Muscle layer of duodenum (tissue), 2 donors: ENCODE data around the gene KCNMA1.
A peak's percentile ranks its signal among the peaks of the same experiment; 100 is the strongest.

ENCODE experiments used
- H3K27ac ChIP-seq: one replicate; pipeline ENCODE4 v1.7.0; 2013; ENCODE audit warnings: mild to moderate bottlenecking, low read length
- H3K27me3 ChIP-seq: one replicate; pipeline ENCODE4 v1.7.0; 2013; ENCODE audit warnings: low read depth, mild to moderate bottlenecking, control low read depth, low read length
- H3K36me3 ChIP-seq, 2 donors: one replicate each; pipeline ENCODE4 v1.7.0; 2013; ENCODE audit warnings: low read length in 2 of 2, control low read depth in 1 of 2, mild to moderate bottlenecking in 1 of 2; ENCODE audit not compliant: insufficient read depth in 2 of 2, control insufficient read depth in 1 of 2
- H3K4me1 ChIP-seq, 2 donors: one replicate each; pipeline ENCODE4 v1.7.0; 2013; ENCODE audit warnings: low read length in 2 of 2, mild to moderate bottlenecking in 2 of 2, control low read depth in 1 of 2, moderate library complexity in 1 of 2; ENCODE audit not compliant: insufficient read depth in 2 of 2, control insufficient read depth in 1 of 2
- H3K4me3 ChIP-seq, 2 donors: one replicate each; pipeline ENCODE4 v1.7.0; 2013; ENCODE audit warnings: low read length in 2 of 2, low read depth in 1 of 2, mild to moderate bottlenecking in 1 of 2
- H3K9me3 ChIP-seq, 2 donors: one replicate each; pipeline ENCODE4 v1.7.0; 2013; ENCODE audit warnings: low read length in 2 of 2, control low read depth in 1 of 2, mild to moderate bottlenecking in 1 of 2; ENCODE audit not compliant: control insufficient read depth in 1 of 2
- donor health status: healthy.

KCNMA1 gene

GRCh38 chr10:77629775-77630506, 7.7 kb downstream of the KCNMA1 start:
- Histone ChIP-seq H3K27me3 (no peaks in the 10 kb centered on the region), H3K36me3 (no peaks in the 10 kb centered on the region), H3K4me3 (peak overlapping the region in 1 of 2 donors; percentile 4), H3K27ac (no peak overlapping the region), H3K4me1 (peaks cover 0 to 26% of the 10 kb centered on the region in 2 donors), H3K9me3 (no peaks in the 10 kb centered on the region)

- peaks cover 0 to 26% of the 10 kb centered on the region in 2 donors for H3K4me1 ChIP-seq
- H3K9me3 ChIP-seq = no peaks in the 10 kb centered on the region
- H3K27ac ChIP-seq = no peak overlapping the region
- no peaks in the 10 kb centered on the region for H3K36me3 ChIP-seq
- no peak overlapping the region for H3K4me3 ChIP-seq
- H3K27me3 ChIP-seq = no peaks in the 10 kb centered on the region
These were observed 8.5 kb downstream of the KCNMA1 start for GRCh38 chr10:77628906-77629730.

GRCh38 chr10:77626266-77626935, 11.2 kb downstream of the KCNMA1 start:
- no peak overlapping the region for H3K27ac ChIP-seq
- no peaks in the 10 kb centered on the region for H3K27me3 ChIP-seq
- no peaks in the 10 kb centered on the region for H3K9me3 ChIP-seq
- no peaks in the 10 kb centered on the region for H3K36me3 ChIP-seq
- H3K4me3 ChIP-seq = no peak overlapping the region
- peaks cover 0 to 26% of the 10 kb centered on the region in 2 donors for H3K4me1 ChIP-seq

- Histone ChIP-seq H3K4me3 (no peak overlapping the region), H3K27me3 (no peaks in the 10 kb centered on the region), H3K36me3 (no peaks in the 10 kb centered on the region), H3K4me1 (peaks cover 0 to 17% of the 10 kb centered on the region in 2 donors), H3K9me3 (no peaks in the 10 kb centered on the region), H3K27ac (no peak overlapping the region)
These were observed 12.2 kb downstream of the KCNMA1 start for GRCh38 chr10:77625379-77625778.

- no peaks in the 10 kb centered on the region for H3K9me3 ChIP-seq
- H3K27ac ChIP-seq = no peak overlapping the region
- no peaks in the 10 kb centered on the region for H3K36me3 ChIP-seq
- no peak overlapping the region for H3K4me3 ChIP-seq
- H3K27me3 ChIP-seq = no peaks in the 10 kb centered on the region
- H3K4me1 ChIP-seq = peaks cover 0 to 6% of the 10 kb centered on the region in 2 donors
These were observed 14.7 kb downstream of the KCNMA1 start for GRCh38 chr10:77622889-77623291.

GRCh38 chr10:77620731-77621130, 16.9 kb downstream of the KCNMA1 start:
- no peak overlapping the region for H3K4me3 ChIP-seq
- H3K36me3 ChIP-seq = no peaks in the 10 kb centered on the region
- peaks cover 0 to 4% of the 10 kb centered on the region in 2 donors for H3K4me1 ChIP-seq
- no peak overlapping the region for H3K27ac ChIP-seq
- H3K27me3 ChIP-seq = no peaks in the 10 kb centered on the region
- no peaks in the 10 kb centered on the region for H3K9me3 ChIP-seq

- Histone ChIP-seq H3K36me3 (no peaks in the 10 kb centered on the region), H3K4me3 (no peak overlapping the region), H3K9me3 (no peaks in the 10 kb centered on the region), H3K27ac (no peak overlapping the region), H3K4me1 (no peaks in the 10 kb centered on the region), H3K27me3 (no peaks in the 10 kb centered on the region)
These were observed 17.5 kb downstream of the KCNMA1 start for GRCh38 chr10:77619964-77620703.

- Histone ChIP-seq H3K27ac (no peak overlapping the region), H3K4me1 (peaks cover 0 to 12% of the 10 kb centered on the region in 2 donors), H3K9me3 (no peaks in the 10 kb centered on the region), H3K27me3 (no peaks in the 10 kb centered on the region), H3K36me3 (no peaks in the 10 kb centered on the region), H3K4me3 (no peak overlapping the region)
These were observed 19.5 kb downstream of the KCNMA1 start for GRCh38 chr10:77618117-77618516.

- Histone ChIP-seq H3K27ac (no peak overlapping the region), H3K9me3 (no peaks in the 10 kb centered on the region), H3K4me3 (no peak overlapping the region), H3K27me3 (no peaks in the 10 kb centered on the region), H3K36me3 (no peaks in the 10 kb centered on the region), H3K4me1 (peaks cover 0 to 12% of the 10 kb centered on the region in 2 donors)
These were observed 20.8 kb downstream of the KCNMA1 start for GRCh38 chr10:77616766-77617165.

- H3K4me1 ChIP-seq = peaks cover 0 to 12% of the 10 kb centered on the region in 2 donors
- H3K27me3 ChIP-seq = no peaks in the 10 kb centered on the region
- H3K27ac ChIP-seq = no peak overlapping the region
- H3K9me3 ChIP-seq = no peaks in the 10 kb centered on the region
- H3K36me3 ChIP-seq = no peaks in the 10 kb centered on the region
- H3K4me3 ChIP-seq = no peak overlapping the region
These were observed 22.6 kb downstream of the KCNMA1 start for GRCh38 chr10:77614778-77615625.
